Ovary (tissue), 9 donors: ENCODE data around the gene APEX2. TPM values are rescaled to one million over a fixed set of nuclear protein-coding genes. Genes with fewer than 3 reads are reported as not detected.
"Not testable (repeated sequence)": the region's sequence is repeated elsewhere in the genome, so short reads cannot be mapped to it uniquely, and the experiment has no call there.

Experiments
- DNase-seq, 5 donors: peaks; one replicate each; pipeline ENCODE4 v3.0.0-alpha.2; 2019 to 2020
- H3K27ac ChIP-seq, 2 donors: fragments of 200-600 bp; one replicate each; pipeline versions ENCODE4 v1.5.1 to v1.8.0; 2019 to 2022
- H3K27me3 ChIP-seq: fragments of 200-600 bp; one replicate; pipeline ENCODE4 v1.8.0; 2022
- H3K36me3 ChIP-seq: fragments of 200-600 bp; sonication (generic); one replicate; pipeline ENCODE4 v1.5.1; 2019
- H3K4me1 ChIP-seq: one replicate; pipeline ENCODE4 v1.8.1; 2013; ENCODE audit warnings: mild to moderate bottlenecking, moderate library complexity; ENCODE audit not compliant: insufficient read depth
- H3K4me3 ChIP-seq: fragments of 200-600 bp; sonication (generic); one replicate; pipeline ENCODE4 v1.5.1; 2017
- H3K9me3 ChIP-seq, 2 donors: fragments of 200-600 bp in 1 of 2; sonication (generic) in 1 of 2; one replicate each; pipeline versions ENCODE4 v1.5.1 to v1.8.1; 2013 to 2019; ENCODE audit warnings: mild to moderate bottlenecking in 1 of 2, moderate library complexity in 1 of 2
- EP300 ChIP-seq: sonication (generic); formaldehyde crosslinking; IDR thresholded peaks from one replicate; pipeline ENCODE4 v1.6.1; 2017; ENCODE audit warnings: antibody characterized with exemption
- POLR2A ChIP-seq: fragments of 450-650 bp; IDR thresholded peaks from one replicate; pipeline ENCODE4 v1.6.1; 2017; ENCODE audit warnings: antibody characterized with exemption, mild to moderate bottlenecking, moderate library complexity
- WGBS, 3 donors: extraction: QIAGEN DNeasy Blood & Tissue Kit in 1 of 3; methylation state at CpG; one replicate each; pipeline versions ENCODE4 v1.1.5 to v1.1.7; 2013 to 2017; 5-methylcytosine and 5-hydroxymethylcytosine counted together
- intact Hi-C, 4 donors: fragments of 100-400 bp; cut with DNase I; formaldehyde crosslinking; loops; one replicate each; pipeline versions ENCODE4 v1.11.0 to v1.15.1; 2022 to 2023
- polyA plus RNA-seq, 2 donors: library from polyadenylated mRNA; stranded (reverse); fragments of 200-250 nt in 1 of 2; fragments of 350-450 nt in 1 of 2; fragmentation: Illumina TruSeq in 1 of 2; extraction: RNeasy Lipid Tissue Mini Kit (QIAGEN cat#74804) in 1 of 2; gene quantifications; one replicate each; pipeline ENCODE4 v1.2.3, GENCODE V29; 2013 to 2014
- total RNA-seq, 7 donors: library from RNA; depleted of rRNA in 2 of 7; stranded (reverse); fragments of >200 nt in 2 of 7; fragmentation: NEBNext Ultra II Directional in 3 of 7; extraction: Animal tissue kit (Norgen Biotek cat#: 25700) in 3 of 7; gene quantifications; one replicate each; pipeline versions ENCODE4 v1.1.0 to v1.2.4, GENCODE V29; 2016 to 2023
- TF ChIP-seq, protein P1 (sequence below), 3 donors: fragments of 450-650 bp in 2 of 3; fragments of 200-600 bp in 1 of 3; IDR thresholded peaks; one replicate each; pipeline versions ENCODE4 v1.5.1 to v1.8.0; 2016 to 2022; ENCODE audit warnings: antibody characterized with exemption in 3 of 3, mild to moderate bottlenecking in 1 of 3
- donor health status: DM: no; HTN: no; CAD: no; lungs with moderate emphysema.
- donor health status: DM: no; HTN: no; CAD: no.
- donor health status: Bipolar disorder and iron deficiency.
- donor health status: DM: yes; HTN: yes; CAD: no.
- donor health status: DM: no; HTN: no; CAD: no.
- donor health status: DM: yes; HTN: yes; CAD: no.

The APEX2 gene
- total and polyA plus RNA-seq, 9 donors: 8.7 to 18.5 (median 11.7) TPM

- 59 to 63% (median 63%) methylated on average over 4 of the region's 4 CpGs for WGBS, 3 donors
- Histone ChIP-seq H3K9me3 (no peaks in the 10 kb centered on the region), H3K36me3 (no peaks in the 10 kb centered on the region), H3K4me1 (no peaks in the 10 kb centered on the region), H3K4me3 (no peak overlapping the region), H3K27ac (no peak overlapping the region), H3K27me3 (no peaks in the 10 kb centered on the region)
- TF ChIP-seq, protein P1, sequence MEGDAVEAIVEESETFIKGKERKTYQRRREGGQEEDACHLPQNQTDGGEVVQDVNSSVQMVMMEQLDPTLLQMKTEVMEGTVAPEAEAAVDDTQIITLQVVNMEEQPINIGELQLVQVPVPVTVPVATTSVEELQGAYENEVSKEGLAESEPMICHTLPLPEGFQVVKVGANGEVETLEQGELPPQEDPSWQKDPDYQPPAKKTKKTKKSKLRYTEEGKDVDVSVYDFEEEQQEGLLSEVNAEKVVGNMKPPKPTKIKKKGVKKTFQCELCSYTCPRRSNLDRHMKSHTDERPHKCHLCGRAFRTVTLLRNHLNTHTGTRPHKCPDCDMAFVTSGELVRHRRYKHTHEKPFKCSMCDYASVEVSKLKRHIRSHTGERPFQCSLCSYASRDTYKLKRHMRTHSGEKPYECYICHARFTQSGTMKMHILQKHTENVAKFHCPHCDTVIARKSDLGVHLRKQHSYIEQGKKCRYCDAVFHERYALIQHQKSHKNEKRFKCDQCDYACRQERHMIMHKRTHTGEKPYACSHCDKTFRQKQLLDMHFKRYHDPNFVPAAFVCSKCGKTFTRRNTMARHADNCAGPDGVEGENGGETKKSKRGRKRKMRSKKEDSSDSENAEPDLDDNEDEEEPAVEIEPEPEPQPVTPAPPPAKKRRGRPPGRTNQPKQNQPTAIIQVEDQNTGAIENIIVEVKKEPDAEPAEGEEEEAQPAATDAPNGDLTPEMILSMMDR (IDR thresholded peaks at IDR 0.05): no peak
- TF ChIP-seq POLR2A (no peak), EP300 (no peak)
- intact Hi-C loops: loop anchor here in 1 of 4 donors (10.0 kb wide), 1 partner anchor 1277 kb away; no protein-coding TSS in a partner anchor
- DNase-seq: no peak
These were observed 22.8 kb upstream of the APEX2 start for GRCh38 chrX:54977387-54977786.

- intact Hi-C loops: loop anchor here in 1 of 4 donors (10.0 kb wide), 1 partner anchor 1276 kb away; no protein-coding TSS in a partner anchor
- no peak for TF ChIP-seq EP300
- TF ChIP-seq POLR2A: no peak
- TF ChIP-seq, protein P1 (IDR thresholded peaks at IDR 0.05): no peak
- H3K9me3 ChIP-seq: no peaks in the 10 kb centered on the region
- no peaks in the 10 kb centered on the region for H3K4me1 ChIP-seq
- H3K4me3 ChIP-seq: no peak overlapping the region
- no peak overlapping the region for H3K27ac ChIP-seq
- DNase-seq: no peak
- no peaks in the 10 kb centered on the region for H3K36me3 ChIP-seq
- H3K27me3 ChIP-seq: no peaks in the 10 kb centered on the region
These were observed 21.7 kb upstream of the APEX2 start for GRCh38 chrX:54978448-54978847.

DNA sequence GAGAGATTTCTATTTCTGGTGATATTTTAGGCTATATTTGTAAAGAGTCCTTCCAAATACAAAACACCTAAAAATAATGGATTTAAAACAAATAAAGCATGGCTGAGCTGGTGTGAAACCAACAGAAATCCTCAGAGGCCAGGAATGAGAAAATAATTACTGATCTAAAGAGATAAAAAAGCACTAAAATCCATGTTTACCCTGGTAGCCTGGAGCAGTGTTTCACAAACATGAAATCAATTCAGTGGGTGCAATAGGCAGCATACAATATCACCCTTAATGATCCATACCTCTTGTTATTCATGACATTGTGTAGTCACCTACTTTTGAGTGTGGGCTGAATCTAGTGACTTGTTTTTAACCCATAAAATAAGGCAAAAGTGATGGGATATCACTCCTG, 20.7 kb upstream of the APEX2 start:
- Histone ChIP-seq H3K9me3 (no peaks in the 10 kb centered on the region), H3K36me3 (no peaks in the 10 kb centered on the region), H3K4me3 (no peak overlapping the region), H3K27me3 (no peaks in the 10 kb centered on the region), H3K4me1 (no peaks in the 10 kb centered on the region), H3K27ac (no peak overlapping the region)
- intact Hi-C loops: loop anchor here in 1 of 4 donors (10.0 kb wide), 1 partner anchor 1275 kb away; no protein-coding TSS in a partner anchor
- TF ChIP-seq, protein P1 (IDR thresholded peaks at IDR 0.05): no peak
- TF ChIP-seq POLR2A (no peak), EP300 (no peak)
- DNase-seq: no peak

DNA sequence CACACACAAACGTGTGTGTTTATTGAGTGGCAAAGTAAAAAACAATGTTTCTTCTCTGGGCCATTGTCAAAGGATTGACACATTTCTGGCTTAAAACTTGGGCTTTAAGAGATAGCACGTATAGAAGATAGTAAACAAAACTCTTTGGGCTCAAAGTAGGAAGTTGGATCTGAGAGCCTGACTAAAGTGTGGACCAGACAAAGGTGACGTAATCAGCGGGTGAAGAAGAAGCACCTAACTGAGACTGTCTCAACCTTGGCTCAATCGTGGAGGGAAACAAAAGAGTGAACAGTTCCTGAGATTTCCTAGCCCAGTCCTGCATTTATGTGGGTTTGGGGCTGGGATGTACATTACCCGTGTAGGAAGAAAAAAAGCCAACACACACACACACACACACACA, 19.8 kb upstream of the APEX2 start:
- 62 to 70% (median 66%) methylated on average over 6 of the region's 6 CpGs for WGBS, 3 donors
- Histone ChIP-seq H3K4me3 (no peak overlapping the region), H3K27ac (no peak overlapping the region), H3K9me3 (no peaks in the 10 kb centered on the region), H3K4me1 (no peaks in the 10 kb centered on the region), H3K36me3 (no peaks in the 10 kb centered on the region), H3K27me3 (no peaks in the 10 kb centered on the region)
- no peak for DNase-seq
- intact Hi-C loops: no loop called here
- no peak for TF ChIP-seq POLR2A

DNA sequence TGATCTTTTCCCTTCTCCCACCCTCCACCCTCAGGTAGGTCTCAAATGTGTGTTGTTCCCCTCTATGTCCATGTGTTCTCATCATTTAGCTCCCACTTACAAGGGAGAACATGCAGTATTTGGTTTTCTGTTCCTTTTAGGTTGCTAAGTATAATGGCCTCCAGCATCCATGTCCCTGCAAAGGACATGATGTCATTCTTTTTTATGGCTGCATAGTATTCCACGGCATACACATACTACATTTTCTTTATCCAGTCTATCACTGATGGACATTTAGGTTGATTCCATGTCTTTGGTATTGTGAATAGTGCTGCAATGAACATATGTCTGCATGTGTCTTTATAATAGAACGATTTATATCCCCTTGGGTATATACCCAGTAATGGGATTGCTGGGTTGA, 16.9 kb upstream of the APEX2 start:
- H3K27ac ChIP-seq, H3K4me3 ChIP-seq, H3K27me3 ChIP-seq, H3K9me3 ChIP-seq, H3K4me1 ChIP-seq, DNase-seq, H3K36me3 ChIP-seq, intact Hi-C loops: not testable (repeated sequence)
- 89 to 94% (median 89%) methylated on average over 2 of the region's 2 CpGs for WGBS, 3 donors

DNA sequence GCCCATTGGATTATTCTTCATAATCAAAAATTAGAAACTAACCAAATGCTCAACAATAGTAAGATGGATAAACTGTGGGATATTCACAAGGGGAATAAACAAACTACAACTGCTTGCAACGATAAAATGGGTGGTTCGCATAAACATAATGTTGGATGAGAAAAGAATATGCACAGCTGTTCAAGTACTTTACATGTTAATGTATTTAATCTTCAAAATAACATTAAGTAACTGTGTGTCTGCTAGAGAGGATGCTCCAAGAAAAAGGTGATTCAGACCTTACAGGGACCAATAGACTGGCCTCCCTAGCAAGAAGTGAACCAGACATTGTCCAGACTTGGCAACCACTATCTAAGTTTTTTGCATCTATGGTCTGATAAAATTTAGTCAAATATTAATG, 8.5 kb upstream of the APEX2 start:
- 84 to 88% (median 88%) methylated on average over 2 of the region's 2 CpGs for WGBS, 3 donors
- TF ChIP-seq, protein P1 (IDR thresholded peaks at IDR 0.05): no peak
- TF ChIP-seq EP300: no peak
- H3K9me3 ChIP-seq: no peaks in the 10 kb centered on the region
- intact Hi-C loops: no loop called here
- no peaks in the 10 kb centered on the region for H3K4me1 ChIP-seq
- DNase-seq: no peak
- no peaks in the 10 kb centered on the region for H3K36me3 ChIP-seq
- no peak overlapping the region for H3K4me3 ChIP-seq
- H3K27ac ChIP-seq: no peak overlapping the region
- no peaks in the 10 kb centered on the region for H3K27me3 ChIP-seq
